ENCODE data around the gene IRAK3.

DNA sequence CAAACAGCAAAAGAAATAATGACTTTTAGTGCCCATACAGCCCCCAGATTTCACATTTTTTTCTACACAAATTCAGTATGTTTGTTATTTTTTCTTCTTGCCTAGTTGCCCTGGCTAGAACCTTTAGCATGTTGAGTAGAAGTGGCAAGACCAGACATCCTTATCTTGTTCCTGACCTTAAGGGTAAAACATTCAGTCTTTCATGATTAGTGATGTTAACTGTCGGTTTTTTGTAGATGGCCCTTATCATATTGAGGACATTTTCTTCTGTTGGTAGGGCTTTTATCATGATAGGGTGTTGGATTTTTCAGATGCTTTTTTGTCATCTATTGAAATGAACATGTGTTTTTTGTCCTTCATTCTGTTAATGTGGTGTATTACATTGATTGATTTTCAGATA is 17.1 kb downstream of the IRAK3 start:
- TF ChIP-seq, protein P1, sequence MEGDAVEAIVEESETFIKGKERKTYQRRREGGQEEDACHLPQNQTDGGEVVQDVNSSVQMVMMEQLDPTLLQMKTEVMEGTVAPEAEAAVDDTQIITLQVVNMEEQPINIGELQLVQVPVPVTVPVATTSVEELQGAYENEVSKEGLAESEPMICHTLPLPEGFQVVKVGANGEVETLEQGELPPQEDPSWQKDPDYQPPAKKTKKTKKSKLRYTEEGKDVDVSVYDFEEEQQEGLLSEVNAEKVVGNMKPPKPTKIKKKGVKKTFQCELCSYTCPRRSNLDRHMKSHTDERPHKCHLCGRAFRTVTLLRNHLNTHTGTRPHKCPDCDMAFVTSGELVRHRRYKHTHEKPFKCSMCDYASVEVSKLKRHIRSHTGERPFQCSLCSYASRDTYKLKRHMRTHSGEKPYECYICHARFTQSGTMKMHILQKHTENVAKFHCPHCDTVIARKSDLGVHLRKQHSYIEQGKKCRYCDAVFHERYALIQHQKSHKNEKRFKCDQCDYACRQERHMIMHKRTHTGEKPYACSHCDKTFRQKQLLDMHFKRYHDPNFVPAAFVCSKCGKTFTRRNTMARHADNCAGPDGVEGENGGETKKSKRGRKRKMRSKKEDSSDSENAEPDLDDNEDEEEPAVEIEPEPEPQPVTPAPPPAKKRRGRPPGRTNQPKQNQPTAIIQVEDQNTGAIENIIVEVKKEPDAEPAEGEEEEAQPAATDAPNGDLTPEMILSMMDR (IDR thresholded peaks at IDR 0.05 in 8 of 11, conservative IDR thresholded peaks at IDR 0.05 in 3 of 11) = no peak
- TF ChIP-seq POLR2A (IDR thresholded peaks at IDR 0.05) = no peak
